Measurements from ENCODE around the gene RAD9A. TPM values are rescaled to one million over a fixed set of nuclear protein-coding genes. Genes with fewer than 3 reads are reported as not detected.

Gene RAD9A
- polyA plus RNA-seq, 3 donors, result 3.7 to 31.7 (median 3.8) TPM

GRCh38 chr11:67353317-67354074 is 38.3 kb upstream of the RAD9A start, which contains the start of gene POLD4:
POLD4 (minus strand) TSS chr11:67353546; CDS start chr11:67353399, 147 bp downstream.
- Histone ChIP-seq H3K36me3 (replicated peaks in 1 of 2; ENCODE audit: control insufficient read depth in 1 of 2, insufficient read depth in 2 of 2, low read length in 2 of 2) (no peaks in the 10 kb centered on the region), H3K9ac (ENCODE audit: insufficient read depth, low read length, poor library complexity, severe bottlenecking) (peak within 1 kb of the TSS; percentile 97), H3K27ac (ENCODE audit: low read depth in 1 of 2, low read length in 2 of 2) (peak within 1 kb of the TSS; percentile 96 to 99), H3K4me2 (replicated peaks; ENCODE audit: extremely low read depth, low read length, poor library complexity, severe bottlenecking) (peak within 1 kb of the TSS; percentile 75), H4K20me1 (ENCODE audit: insufficient read depth, low read length) (peaks cover 15% of the 10 kb centered on the region), H3K9me3 (replicated peaks in 1 of 2; ENCODE audit: control insufficient read depth in 1 of 2, insufficient read depth in 1 of 2, low read length in 2 of 2) (no peaks in the 10 kb centered on the region), H3K4me1 (ENCODE audit: control insufficient read depth in 1 of 2, insufficient read depth in 2 of 2, low read length in 2 of 2) (peaks cover 73 to 76% of the 10 kb centered on the region in 2 donors), H3K27me3 (ENCODE audit: control insufficient read depth in 2 of 2, insufficient read depth in 2 of 2, low read length in 2 of 2) (no peaks in the 10 kb centered on the region), H3K4me3 (replicated peaks in 1 of 3; ENCODE audit: low read depth in 2 of 3, low read length in 3 of 3) (peak within 1 kb of the TSS; percentile 52 to 85 (median 73)), H3K79me2 (ENCODE audit: insufficient read depth, low read length) (peaks cover 34% of the 10 kb centered on the region), H2AFZ (ENCODE audit: insufficient read depth, low read depth, low read length, poor library complexity, severe bottlenecking) (peak within 1 kb of the TSS; percentile 55)
- Mint-ChIP-seq H3K27ac (peak within 1 kb of the TSS; percentile 97 to 100 (median 99)), H3K27me3 (ENCODE audit: low read depth in 3 of 3) (peaks cover 0 to 3% (median 2%) of the 10 kb centered on the region in 3 donors), H3K4me1 (peaks cover 71% of the 10 kb centered on the region), H3K36me3 (peaks cover 8 to 9% of the 10 kb centered on the region in 2 donors), H3K9me3 (no peaks in the 10 kb centered on the region), H3K4me3 (peak within 1 kb of the TSS; percentile 87 to 96)
- DNase-seq, result peak; percentile 97 to 99 (median 99)
- WGBS (ENCODE audit: insufficient coverage), result 0% methylated on average over 6 of the region's 37 CpGs
- intact Hi-C loops (cut with micrococcal nuclease), result loop anchor here in 1 of 2 donors (5.0 kb wide), 1 partner anchor 154 kb away; the partner anchor contains the start of genes CDK2AP2 and PITPNM1
- TF ChIP-seq, protein P1, sequence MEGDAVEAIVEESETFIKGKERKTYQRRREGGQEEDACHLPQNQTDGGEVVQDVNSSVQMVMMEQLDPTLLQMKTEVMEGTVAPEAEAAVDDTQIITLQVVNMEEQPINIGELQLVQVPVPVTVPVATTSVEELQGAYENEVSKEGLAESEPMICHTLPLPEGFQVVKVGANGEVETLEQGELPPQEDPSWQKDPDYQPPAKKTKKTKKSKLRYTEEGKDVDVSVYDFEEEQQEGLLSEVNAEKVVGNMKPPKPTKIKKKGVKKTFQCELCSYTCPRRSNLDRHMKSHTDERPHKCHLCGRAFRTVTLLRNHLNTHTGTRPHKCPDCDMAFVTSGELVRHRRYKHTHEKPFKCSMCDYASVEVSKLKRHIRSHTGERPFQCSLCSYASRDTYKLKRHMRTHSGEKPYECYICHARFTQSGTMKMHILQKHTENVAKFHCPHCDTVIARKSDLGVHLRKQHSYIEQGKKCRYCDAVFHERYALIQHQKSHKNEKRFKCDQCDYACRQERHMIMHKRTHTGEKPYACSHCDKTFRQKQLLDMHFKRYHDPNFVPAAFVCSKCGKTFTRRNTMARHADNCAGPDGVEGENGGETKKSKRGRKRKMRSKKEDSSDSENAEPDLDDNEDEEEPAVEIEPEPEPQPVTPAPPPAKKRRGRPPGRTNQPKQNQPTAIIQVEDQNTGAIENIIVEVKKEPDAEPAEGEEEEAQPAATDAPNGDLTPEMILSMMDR (IDR thresholded peaks at IDR 0.05), result no peak

DNA sequence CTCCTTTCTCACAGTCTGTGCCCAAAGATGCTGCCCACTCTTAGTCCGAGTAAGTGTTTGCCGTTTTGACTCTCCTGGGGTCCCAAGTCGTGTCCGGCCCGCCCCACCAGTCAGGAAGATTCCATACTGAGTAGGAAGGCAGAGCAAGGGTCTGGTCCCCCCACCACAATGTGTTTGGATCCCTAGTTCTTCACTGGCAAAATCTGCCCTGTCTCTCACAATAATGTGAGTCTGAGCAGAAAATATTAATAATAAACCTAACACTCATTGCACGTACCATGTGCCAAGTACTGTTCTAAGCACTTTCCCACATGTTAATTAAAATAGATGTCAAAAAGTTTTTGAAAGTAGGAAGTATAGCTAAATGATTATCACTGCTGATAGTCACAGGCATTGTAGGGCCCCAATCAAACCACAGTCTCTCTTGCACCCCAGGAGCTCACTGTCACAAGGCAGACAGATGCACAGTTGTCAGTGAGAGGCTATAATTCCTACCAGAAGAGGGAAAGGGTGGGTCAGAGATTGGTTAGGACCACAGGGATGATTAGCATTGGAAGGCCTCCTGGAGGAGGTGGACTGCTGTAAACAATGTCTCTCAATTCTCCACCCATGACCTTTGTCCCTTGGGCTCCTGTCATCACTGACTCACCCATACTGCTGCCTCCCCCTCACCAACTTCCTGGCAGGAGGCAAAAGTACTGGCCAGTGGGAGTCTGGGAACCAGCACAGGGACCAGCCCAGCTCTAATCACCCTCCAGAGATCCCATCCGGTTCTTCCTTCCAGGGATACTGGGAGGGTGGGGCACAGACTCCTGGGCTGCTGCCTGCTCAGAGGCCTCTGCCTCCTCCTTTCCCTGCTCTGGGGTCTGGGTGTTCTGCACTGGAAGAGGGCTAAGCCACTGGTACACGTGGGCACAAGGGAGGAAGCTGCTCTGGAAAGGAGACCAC is 37.4 kb upstream of the RAD9A start:
- peak overlapping the region; percentile 55 for H2AFZ ChIP-seq (ENCODE audit: insufficient read depth, low read depth, low read length, poor library complexity, severe bottlenecking)
- no peaks in the 10 kb centered on the region for H3K36me3 ChIP-seq (replicated peaks in 1 of 2; ENCODE audit: control insufficient read depth in 1 of 2, insufficient read depth in 2 of 2, low read length in 2 of 2)
- peaks cover 15% of the 10 kb centered on the region for H4K20me1 ChIP-seq (ENCODE audit: insufficient read depth, low read length)
- H3K27ac ChIP-seq (ENCODE audit: low read depth in 1 of 2, low read length in 2 of 2), result peak overlapping the region; percentile 96 to 99
- peaks cover 34% of the 10 kb centered on the region for H3K79me2 ChIP-seq (ENCODE audit: insufficient read depth, low read length)
- H3K4me2 ChIP-seq (replicated peaks; ENCODE audit: extremely low read depth, low read length, poor library complexity, severe bottlenecking), result peak overlapping the region; percentile 75
- Mint-ChIP-seq H3K9me3 (no peaks in the 10 kb centered on the region), H3K36me3 (peaks cover 8 to 9% of the 10 kb centered on the region in 2 donors), H3K4me1 (peaks cover 75% of the 10 kb centered on the region), H3K4me3 (peak overlapping the region; percentile 71 to 79), H3K27ac (peak overlapping the region; percentile 97 to 100 (median 99)), H3K27me3 (ENCODE audit: low read depth in 3 of 3) (peaks cover 0 to 4% (median 2%) of the 10 kb centered on the region in 3 donors)
- WGBS (ENCODE audit: insufficient coverage), result 59% methylated on average over 6 of the region's 8 CpGs
- TF ChIP-seq, protein P1 (IDR thresholded peaks at IDR 0.05), result no peak
- peak; percentile 64 to 84 (median 78) for DNase-seq
- H3K9me3 ChIP-seq (replicated peaks in 1 of 2; ENCODE audit: control insufficient read depth in 1 of 2, insufficient read depth in 1 of 2, low read length in 2 of 2), result no peaks in the 10 kb centered on the region
- H3K9ac ChIP-seq (ENCODE audit: insufficient read depth, low read length, poor library complexity, severe bottlenecking), result peak overlapping the region; percentile 97
- peaks cover 74 to 81% of the 10 kb centered on the region in 2 donors for H3K4me1 ChIP-seq (ENCODE audit: control insufficient read depth in 1 of 2, insufficient read depth in 2 of 2, low read length in 2 of 2)
- no peaks in the 10 kb centered on the region for H3K27me3 ChIP-seq (ENCODE audit: control insufficient read depth in 2 of 2, insufficient read depth in 2 of 2, low read length in 2 of 2)
- peak overlapping the region in 2 of 3 experiments; percentile 17 to 85 for H3K4me3 ChIP-seq (replicated peaks in 1 of 3; ENCODE audit: low read depth in 2 of 3, low read length in 3 of 3)
- intact Hi-C loops (cut with micrococcal nuclease), result loop anchor here in 1 of 2 donors (5.0 kb wide), 1 partner anchor 153 kb away; the partner anchor contains the start of genes CDK2AP2 and PITPNM1

All from CD14-positive monocyte (primary cell).